ENCODE results near the gene NAXD.
A peak's percentile ranks its signal among the peaks of the same experiment; 100 is the strongest.
"Not testable (repeated sequence)": the region's sequence is repeated elsewhere in the genome, so short reads cannot be mapped to it uniquely, and the experiment has no call there.

The NAXD gene

DNA sequence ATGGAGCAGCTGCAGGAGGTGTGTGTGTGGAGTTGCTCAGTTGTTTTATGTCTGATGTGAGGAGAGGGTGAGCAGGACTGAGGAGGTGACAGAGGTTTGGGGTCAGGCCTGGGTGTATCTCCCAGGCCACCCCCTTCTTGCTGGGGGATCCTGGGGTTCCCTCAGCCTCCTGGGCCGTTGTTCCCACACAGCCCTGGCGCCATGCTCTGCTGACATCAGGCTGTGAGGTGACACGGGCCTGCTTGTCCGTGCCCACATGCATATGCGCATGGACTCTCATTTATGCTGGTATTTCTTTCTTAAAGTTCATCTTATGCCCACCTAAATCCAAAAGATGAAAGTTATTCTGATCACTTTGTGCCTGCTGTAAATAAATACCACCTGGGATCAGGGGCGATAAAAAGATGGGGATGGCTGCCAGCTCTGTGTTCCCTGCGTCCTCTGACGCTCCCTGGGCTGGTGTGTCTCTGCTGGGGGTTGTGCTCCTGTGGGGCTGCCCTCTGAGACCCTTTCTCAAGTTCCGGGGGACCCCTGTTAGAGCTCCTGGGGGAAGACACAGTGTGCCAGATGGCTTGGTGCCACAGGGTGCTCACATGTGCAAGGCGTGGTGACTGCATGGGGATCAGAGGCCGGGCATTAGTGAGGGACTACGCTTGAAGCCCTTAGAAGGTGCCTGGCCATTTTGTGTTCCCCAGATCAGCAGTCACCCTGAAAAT, 12.6 kb downstream of the NAXD start:
- DNase-seq: no peak

DNA sequence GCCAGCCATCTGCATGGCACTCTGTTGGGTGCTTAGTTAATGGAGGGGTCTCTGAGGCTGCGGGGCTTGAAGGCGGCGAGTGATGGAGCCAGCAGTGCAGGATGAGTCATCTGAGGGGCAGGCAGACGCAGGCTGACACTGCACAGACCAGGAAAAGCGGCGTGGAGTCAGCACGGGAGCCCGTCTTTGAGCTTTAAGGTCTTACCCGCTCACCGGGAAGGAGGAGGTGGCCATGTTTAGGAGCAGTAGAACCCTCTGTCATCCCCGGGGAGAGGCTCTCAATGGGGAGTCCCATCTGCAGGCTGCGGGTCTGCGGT, 13.1 kb downstream of the NAXD start:
- DNase-seq: no peak

- DNase-seq: peak in 1 of 51 donors; percentile 21
These were observed 13.8 kb downstream of the NAXD start for GRCh38 chr13:110628952-110629701.

- DNase-seq: no peak
These were observed 14.4 kb downstream of the NAXD start for GRCh38 chr13:110629735-110630134.

GRCh38 chr13:110630566-110631119, 15.3 kb downstream of the NAXD start:
- no peak for DNase-seq

GRCh38 chr13:110632255-110632654, 16.9 kb downstream of the NAXD start:
- not testable (repeated sequence) for DNase-seq

DNA sequence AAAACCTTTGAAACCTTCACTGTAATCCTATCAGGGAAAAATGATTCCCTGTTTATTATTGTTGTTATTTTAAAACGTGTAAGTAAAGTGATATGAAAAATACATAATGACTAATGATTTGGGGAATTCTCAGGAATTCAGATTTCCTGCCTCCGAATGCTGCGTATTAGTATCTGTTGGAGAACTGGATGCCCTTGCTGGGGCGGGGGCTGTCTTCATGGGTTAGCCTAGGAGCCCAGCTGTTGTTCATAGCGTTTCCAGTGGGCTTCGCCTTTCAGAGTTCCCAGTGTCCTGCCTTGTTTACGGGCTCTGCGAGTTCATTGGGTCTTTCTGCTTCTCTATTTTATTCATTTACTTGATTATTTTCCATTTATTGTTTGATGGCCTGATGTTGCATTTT, 18.4 kb downstream of the NAXD start:
- no peak for DNase-seq

DNA sequence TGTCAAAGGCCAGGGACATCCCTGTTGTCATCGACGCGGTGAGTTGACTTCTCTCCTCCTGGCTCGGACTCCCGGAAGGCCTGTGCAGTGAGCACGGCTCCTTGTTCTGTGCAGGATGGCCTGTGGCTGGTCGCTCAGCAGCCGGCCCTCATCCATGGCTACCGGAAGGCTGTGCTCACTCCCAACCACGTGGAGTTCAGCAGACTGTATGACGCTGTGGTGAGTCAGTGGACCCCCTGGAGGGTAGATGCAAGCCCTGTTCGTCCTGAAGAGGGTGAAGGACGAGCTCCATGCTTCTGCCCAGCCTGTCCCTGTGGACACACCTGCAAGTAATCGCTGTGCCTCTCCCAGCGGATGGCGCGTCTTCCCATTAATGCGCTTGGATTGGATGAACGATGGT, 19.2 kb downstream of the NAXD start:
- DNase-seq: no peak

DNA sequence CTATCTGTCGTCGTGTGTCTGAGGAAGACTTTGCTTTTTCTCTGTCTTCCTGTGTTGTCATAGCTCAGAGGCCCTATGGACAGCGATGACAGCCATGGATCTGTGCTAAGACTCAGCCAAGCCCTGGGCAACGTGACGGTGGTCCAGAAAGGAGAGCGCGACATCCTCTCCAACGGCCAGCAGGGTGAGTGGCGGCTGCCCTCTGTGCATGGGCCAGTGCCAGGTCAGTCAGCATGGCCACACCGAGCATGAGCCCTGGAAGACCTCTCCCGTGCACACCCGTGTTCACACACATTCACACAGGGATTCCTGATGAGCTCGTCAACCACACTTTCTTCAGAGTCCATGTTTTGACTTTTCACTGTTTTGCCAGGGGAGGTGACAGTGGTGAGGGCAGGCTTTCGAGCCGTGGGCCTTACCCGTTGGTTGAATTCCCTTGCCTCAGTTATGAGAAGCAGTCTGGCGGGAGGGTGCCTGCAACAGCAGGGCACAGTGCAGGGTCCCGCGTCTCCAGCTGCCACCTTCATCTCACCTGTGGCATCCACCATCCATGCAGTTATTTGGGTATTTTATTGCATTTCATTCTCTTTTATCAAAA, 20.2 kb downstream of the NAXD start:
- DNase-seq: no peak

DNA sequence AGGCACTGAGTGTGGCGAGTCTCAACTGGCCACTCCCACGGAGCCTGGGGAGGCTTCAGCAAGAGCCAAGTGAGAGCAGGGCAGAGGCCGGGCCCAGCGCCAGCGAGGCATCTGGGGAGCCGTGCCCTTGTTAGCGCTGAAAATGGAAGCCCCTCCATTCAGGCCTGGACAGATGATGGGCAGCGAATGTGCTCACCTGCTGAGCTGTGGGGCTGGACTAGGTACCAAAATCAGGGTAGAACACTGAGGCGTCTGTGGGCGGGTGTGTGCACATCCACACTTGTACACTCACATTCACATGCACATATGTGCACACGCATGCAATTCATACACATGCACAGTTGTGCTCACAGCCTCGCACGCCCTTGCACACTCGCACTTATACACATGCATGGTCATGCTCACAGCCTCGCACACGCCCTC, 20.7 kb downstream of the NAXD start:
- DNase-seq: no peak

DNA sequence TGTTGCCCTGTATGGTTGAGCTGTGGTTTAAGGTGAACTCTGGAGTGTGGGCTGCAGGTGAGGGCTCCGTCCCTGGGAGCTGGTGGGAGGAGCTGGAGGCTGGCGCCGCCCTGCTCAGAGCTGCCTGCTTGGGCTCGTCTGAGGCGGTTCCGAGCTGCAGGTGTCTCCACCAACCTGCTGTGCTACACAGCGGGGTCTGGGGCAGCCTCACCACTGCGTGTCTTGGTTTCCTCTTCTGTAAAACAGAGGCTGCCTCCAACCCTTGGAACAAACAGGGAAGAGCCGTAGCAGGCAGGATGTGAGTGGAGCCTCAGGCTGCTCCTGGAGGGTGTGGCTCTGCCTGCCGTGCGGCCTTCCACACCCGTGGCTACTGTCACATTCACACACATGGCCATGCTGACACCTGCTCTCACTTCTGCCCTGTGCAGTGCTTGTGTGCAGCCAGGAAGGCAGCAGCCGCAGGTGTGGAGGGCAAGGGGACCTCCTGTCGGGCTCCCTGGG, 21.4 kb downstream of the NAXD start:
- DNase-seq: no peak

DNA sequence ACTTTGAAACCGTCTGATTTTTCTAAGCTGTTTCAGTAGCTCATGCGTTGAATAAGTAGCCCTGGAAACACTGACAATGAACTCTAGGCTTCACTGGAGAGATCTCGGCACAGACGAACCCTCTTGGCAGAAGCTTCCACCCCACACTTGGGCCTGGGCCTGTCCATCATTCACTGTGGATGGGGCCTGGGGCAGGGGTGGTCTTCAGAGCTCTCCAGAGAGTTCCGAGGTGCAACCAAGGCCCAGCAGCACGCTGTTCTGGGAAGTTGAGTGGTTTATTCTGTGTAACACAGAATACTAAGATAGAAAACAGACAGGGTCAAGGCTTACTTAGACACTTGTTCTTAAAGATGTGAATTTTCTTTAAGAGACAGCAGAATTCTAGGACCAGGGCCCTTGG, 21.9 kb downstream of the NAXD start:
- DNase-seq: no peak

GRCh38 chr13:110637747-110638146, 22.4 kb downstream of the NAXD start:
- no peak for DNase-seq

GRCh38 chr13:110638257-110638656, 22.9 kb downstream of the NAXD start:
- DNase-seq: no peak

GRCh38 chr13:110638814-110639806, 23.8 kb downstream of the NAXD start:
- no peak for DNase-seq

DNA sequence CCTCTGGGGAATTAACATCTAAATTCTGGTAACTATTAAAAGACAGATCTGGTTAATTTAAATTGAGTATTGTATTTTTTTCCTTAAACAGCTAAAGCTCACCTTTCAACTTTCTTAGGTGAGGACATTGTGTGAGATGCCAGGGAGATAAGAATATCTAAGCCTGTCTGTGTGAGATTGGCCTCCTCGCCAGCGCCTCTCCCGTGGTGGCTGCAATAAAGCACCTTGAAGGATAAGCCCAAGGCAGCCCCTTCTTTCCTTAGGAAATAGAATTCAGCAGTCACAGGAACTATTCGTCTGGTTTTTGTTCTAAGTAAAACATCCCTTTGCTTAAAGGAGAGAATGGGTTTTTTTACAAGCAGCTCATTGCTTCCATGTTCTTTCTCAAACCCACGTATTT, 24.6 kb downstream of the NAXD start:
- no peak for DNase-seq

GRCh38 chr13:110640591-110641029, 25.3 kb downstream of the NAXD start:
- DNase-seq: no peak

- DNase-seq: no peak
These were observed 26.0 kb downstream of the NAXD start for GRCh38 chr13:110641055-110642015.

- no peak for DNase-seq
These were observed 27.1 kb downstream of the NAXD start for GRCh38 chr13:110642291-110642981.
